Liver (tissue), 3 donors: Measurements from ENCODE around the gene DTD1.

Experiments used
- CTCF ChIP-seq: fragments of 150-350 bp; IDR thresholded peaks from 2 replicates; pipeline ENCODE4 v1.5.1; 2017; ENCODE audit warnings: improper control_type of control experiment, low read depth, low read length; ENCODE audit not compliant: missing input control
- FOXA1 ChIP-seq: IDR thresholded peaks from 2 replicates; pipeline ENCODE4 v1.6.1; 2016; ENCODE audit warnings: antibody characterized with exemption
- FOXA2 ChIP-seq: IDR thresholded peaks from 2 replicates; pipeline ENCODE4 v1.6.1; 2016; ENCODE audit warnings: antibody characterized with exemption
- JUND ChIP-seq, 2 donors: IDR thresholded peaks; 2 replicates each; pipeline ENCODE4 v1.6.1; 2016; ENCODE audit warnings: antibody characterized with exemption in 2 of 2
- MAX ChIP-seq: IDR thresholded peaks from 2 replicates; pipeline ENCODE4 v1.6.1; 2016; ENCODE audit warnings: antibody characterized with exemption
- NR2F2 ChIP-seq: IDR thresholded peaks from 2 replicates; pipeline ENCODE4 v1.6.1; 2016; ENCODE audit warnings: antibody characterized with exemption
- RAD21 ChIP-seq, 2 donors: IDR thresholded peaks; 2 replicates each; pipeline ENCODE4 v1.6.1; 2016; ENCODE audit warnings: antibody characterized with exemption in 2 of 2, mild to moderate bottlenecking in 2 of 2
- REST ChIP-seq: IDR thresholded peaks from 2 replicates; pipeline ENCODE4 v1.6.1; 2016; ENCODE audit warnings: antibody characterized with exemption, mild to moderate bottlenecking
- SP1 ChIP-seq: IDR thresholded peaks from 2 replicates; pipeline ENCODE4 v1.6.1; 2018; ENCODE audit warnings: antibody characterized with exemption, mild to moderate bottlenecking
- TAF1 ChIP-seq: conservative IDR thresholded peaks from 2 replicates; pipeline ENCODE4 v1.6.1; 2016; ENCODE audit warnings: antibody characterized with exemption, mild to moderate bottlenecking
- ZBTB33 ChIP-seq: IDR thresholded peaks from 2 replicates; pipeline ENCODE4 v1.6.1; 2016; ENCODE audit warnings: antibody characterized with exemption
- donor health status: healthy.
- donor health status: healthy.

GRCh38 chr20:18705490-18705889 is 117.6 kb downstream of the DTD1 start:
- no peak for TF ChIP-seq CTCF
- no peak for TF ChIP-seq MAX
- TF ChIP-seq REST: no peak
- no peak for TF ChIP-seq TAF1
- TF ChIP-seq ZBTB33: no peak
- TF ChIP-seq RAD21 (IDR thresholded peaks at IDR 0.05): no peak
- no peak for TF ChIP-seq SP1
- TF ChIP-seq FOXA2: no peak
- no peak for TF ChIP-seq JUND (IDR thresholded peaks at IDR 0.05)
- no peak for TF ChIP-seq NR2F2
- no peak for TF ChIP-seq FOXA1
